GM20000 (cell line): ENCODE measurements around the gene TTLL5.

Experiments
- DNase-seq: peaks from one replicate; pipeline ENCODE4 v3.0.0; 2012; ENCODE audit warnings: low spot score
- CTCF ChIP-seq: IDR thresholded peaks from 2 replicates; pipeline ENCODE4 v1.5.1; 2012; ENCODE audit warnings: mild to moderate bottlenecking, control low read depth; ENCODE audit errors: extremely low read depth, missing control alignments

TTLL5 gene

GRCh38 chr14:75944607-75945241 is 283.7 kb downstream of the TTLL5 start:
- no peak for DNase-seq
- TF ChIP-seq CTCF = no peak

GRCh38 chr14:75946785-75947184 is 285.7 kb downstream of the TTLL5 start:
- TF ChIP-seq CTCF = no peak
- no peak for DNase-seq

- no peak for TF ChIP-seq CTCF
- DNase-seq = no peak
Observed at GRCh38 chr14:75952489-75952888, 291.4 kb downstream of the TTLL5 start.

- no peak for TF ChIP-seq CTCF
- DNase-seq = no peak
Observed at GRCh38 chr14:75959031-75959430, 298.0 kb downstream of the TTLL5 start.

- no peak for TF ChIP-seq CTCF
- peak; percentile 74 for DNase-seq
Observed at GRCh38 chr14:75960231-75960630, 299.2 kb downstream of the TTLL5 start.

GRCh38 chr14:75961662-75962061 is 300.6 kb downstream of the TTLL5 start:
- TF ChIP-seq CTCF = no peak
- DNase-seq = no peak

- no peak for DNase-seq
- TF ChIP-seq CTCF = no peak
Observed at GRCh38 chr14:75967866-75968265, 306.8 kb downstream of the TTLL5 start.
